Left lung (tissue), 10 donors: ENCODE results near the gene NDUFB11. TPM values are rescaled to one million over a fixed set of nuclear protein-coding genes. Genes with fewer than 3 reads are reported as not detected.
A peak's percentile ranks its signal among the peaks of the same experiment; 100 is the strongest.

Experiments used
- ATAC-seq: fragments of 200-7000 bp; cut with Tn5 transposase; one replicate; pipeline ENCODE4 v1.9.1; 2020; ENCODE audit warnings: moderate library complexity
- DNase-seq, 4 donors: peaks; one replicate each; pipeline ENCODE4 v3.0.0-alpha.2; 2013 to 2020
- H3K27ac ChIP-seq, 2 donors: fragments of 200-600 bp; sonication (generic) in 1 of 2; one replicate each; pipeline versions ENCODE4 v1.5.0 to v1.8.0; 2020 to 2021
- H3K27me3 ChIP-seq, 2 donors: fragments of 200-600 bp; sonication (generic) in 1 of 2; one replicate each; pipeline versions ENCODE4 v1.5.0 to v1.8.0; 2020 to 2021
- H3K36me3 ChIP-seq, 2 donors: fragments of 200-600 bp; sonication (generic) in 1 of 2; one replicate each; pipeline versions ENCODE4 v1.5.0 to v1.8.0; 2020 to 2021
- H3K4me1 ChIP-seq, 2 donors: fragments of 200-600 bp; one replicate each; pipeline ENCODE4 v1.8.0; 2021
- H3K4me3 ChIP-seq, 2 donors: fragments of 200-600 bp; sonication (generic) in 1 of 2; one replicate each; pipeline versions ENCODE4 v1.5.0 to v1.8.0; 2020 to 2021; ENCODE audit warnings: mild to moderate bottlenecking in 1 of 2
- H3K9me3 ChIP-seq, 2 donors: fragments of 200-600 bp; sonication (generic) in 1 of 2; one replicate each; pipeline versions ENCODE4 v1.5.0 to v1.8.0; 2020 to 2021
- CTCF ChIP-seq, 2 donors: fragments of 200-600 bp; sonication (generic) in 1 of 2; IDR thresholded peaks; one replicate each; pipeline versions ENCODE4 v1.5.0 to v1.8.0; 2021; ENCODE audit warnings: antibody characterized with exemption in 2 of 2
- intact Hi-C, 2 donors: fragments of 100-400 bp; cut with DNase I; formaldehyde crosslinking; loops; one replicate each; pipeline versions ENCODE4 v1.11.2 to v1.14.2; 2022
- polyA plus RNA-seq, 6 donors: library from polyadenylated mRNA; unstranded; fragments of 120-200 nt; gene quantifications; one replicate each; pipeline ENCODE4 v1.2.1, GENCODE V29; 2013; ENCODE audit not compliant: insufficient read length in 6 of 6
- total RNA-seq, 2 donors: library from RNA; stranded (reverse); fragmentation: NEBNext Ultra II Directional; extraction: Animal tissue kit (Norgen Biotek cat#: 25700); gene quantifications; one replicate each; pipeline ENCODE4 v1.2.1, GENCODE V29; 2021
- donor health status: DM: no; HTN: yes; CAD: no.
- donor health status: DM: no; HTN: no; CAD: no.

Gene NDUFB11
- total and polyA plus RNA-seq, 8 donors = 58.5 to 103 (median 82.4) TPM

- ATAC-seq = no peak
- Histone ChIP-seq H3K4me3 (no peak overlapping the region), H3K4me1 (no peaks in the 10 kb centered on the region), H3K27me3 (peaks cover 0 to 5% of the 10 kb centered on the region in 2 donors), H3K36me3 (peaks cover 0 to 100% of the 10 kb centered on the region in 2 donors), H3K9me3 (no peaks in the 10 kb centered on the region), H3K27ac (no peak overlapping the region)
- intact Hi-C loops = no loop called here
- TF ChIP-seq CTCF (IDR thresholded peaks at IDR 0.05) = no peak
- DNase-seq = no peak
Measured at GRCh38 chrX:47180346-47180745, 35.8 kb upstream of the NDUFB11 start.

- no peaks in the 10 kb centered on the region for H3K9me3 ChIP-seq
- H3K4me1 ChIP-seq = no peaks in the 10 kb centered on the region
- H3K27ac ChIP-seq = no peak overlapping the region
- peak in 1 of 4 donors; percentile 15 for DNase-seq
- H3K27me3 ChIP-seq = peaks cover 0 to 5% of the 10 kb centered on the region in 2 donors
- no peak overlapping the region for H3K4me3 ChIP-seq
- no peak for TF ChIP-seq CTCF (IDR thresholded peaks at IDR 0.05)
- ATAC-seq = no peak
- intact Hi-C loops = no loop called here
- peaks cover 0 to 100% of the 10 kb centered on the region in 2 donors for H3K36me3 ChIP-seq
Measured at GRCh38 chrX:47179928-47180255, 35.4 kb upstream of the NDUFB11 start.

- Histone ChIP-seq H3K27ac (no peak overlapping the region), H3K9me3 (no peaks in the 10 kb centered on the region), H3K27me3 (peaks cover 0 to 5% of the 10 kb centered on the region in 2 donors), H3K36me3 (peaks cover 0 to 100% of the 10 kb centered on the region in 2 donors), H3K4me3 (no peak overlapping the region), H3K4me1 (no peaks in the 10 kb centered on the region)
- DNase-seq (peak in 1 of 4 donors; percentile 19), ATAC-seq (no peak)
- intact Hi-C loops = no loop called here
- TF ChIP-seq CTCF (IDR thresholded peaks at IDR 0.05) = no peak
Measured at GRCh38 chrX:47179221-47179927, 34.9 kb upstream of the NDUFB11 start.

- TF ChIP-seq CTCF (IDR thresholded peaks at IDR 0.05) = no peak
- H3K36me3 ChIP-seq = peaks cover 0 to 97% of the 10 kb centered on the region in 2 donors
- H3K4me1 ChIP-seq = no peaks in the 10 kb centered on the region
- ATAC-seq = no peak
- H3K27me3 ChIP-seq = peaks cover 0 to 5% of the 10 kb centered on the region in 2 donors
- H3K4me3 ChIP-seq = no peak overlapping the region
- peak in 1 of 4 donors; percentile 27 for DNase-seq
- no peak overlapping the region for H3K27ac ChIP-seq
- intact Hi-C loops = no loop called here
- H3K9me3 ChIP-seq = no peaks in the 10 kb centered on the region
Measured at GRCh38 chrX:47178337-47178736, 33.8 kb upstream of the NDUFB11 start.

- Histone ChIP-seq H3K4me1 (no peaks in the 10 kb centered on the region), H3K9me3 (no peaks in the 10 kb centered on the region), H3K36me3 (peaks cover 0 to 97% of the 10 kb centered on the region in 2 donors), H3K27ac (no peak overlapping the region), H3K27me3 (peaks cover 0 to under 1% of the 10 kb centered on the region in 2 donors), H3K4me3 (no peak overlapping the region)
- DNase-seq = peak in 1 of 4 donors; percentile 10
- no peak for TF ChIP-seq CTCF (IDR thresholded peaks at IDR 0.05)
- no peak for ATAC-seq
- intact Hi-C loops = no loop called here
Measured at GRCh38 chrX:47177079-47177478, 32.6 kb upstream of the NDUFB11 start.
